GM18505 (cell line): ENCODE data around the gene FPGS.
"Not testable (repeated sequence)": the region's sequence is repeated elsewhere in the genome, so short reads cannot be mapped to it uniquely, and the experiment has no call there.

Experiments
- ATAC-seq: cut with Tn5 transposase; IDR thresholded peaks from one replicate; pipeline ENCODE4 v1.9.1; 2021; ENCODE audit not compliant: unreplicated experiment
- POLR2A ChIP-seq: IDR thresholded peaks from 4 replicates; pipeline ENCODE4 v1.6.1; 2011; ENCODE audit warnings: borderline replicate concordance; ENCODE audit not compliant: insufficient read depth, insufficient read length; ENCODE audit errors: extremely low read depth

FPGS gene, protein sequence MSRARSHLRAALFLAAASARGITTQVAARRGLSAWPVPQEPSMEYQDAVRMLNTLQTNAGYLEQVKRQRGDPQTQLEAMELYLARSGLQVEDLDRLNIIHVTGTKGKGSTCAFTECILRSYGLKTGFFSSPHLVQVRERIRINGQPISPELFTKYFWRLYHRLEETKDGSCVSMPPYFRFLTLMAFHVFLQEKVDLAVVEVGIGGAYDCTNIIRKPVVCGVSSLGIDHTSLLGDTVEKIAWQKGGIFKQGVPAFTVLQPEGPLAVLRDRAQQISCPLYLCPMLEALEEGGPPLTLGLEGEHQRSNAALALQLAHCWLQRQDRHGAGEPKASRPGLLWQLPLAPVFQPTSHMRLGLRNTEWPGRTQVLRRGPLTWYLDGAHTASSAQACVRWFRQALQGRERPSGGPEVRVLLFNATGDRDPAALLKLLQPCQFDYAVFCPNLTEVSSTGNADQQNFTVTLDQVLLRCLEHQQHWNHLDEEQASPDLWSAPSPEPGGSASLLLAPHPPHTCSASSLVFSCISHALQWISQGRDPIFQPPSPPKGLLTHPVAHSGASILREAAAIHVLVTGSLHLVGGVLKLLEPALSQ

GRCh38 chr9:127802576-127803443, at the start of gene FPGS:
FPGS (plus strand) TSS chr9:127802882; CDS start chr9:127802925, 43 bp downstream.
- TF ChIP-seq POLR2A: peak; percentile 83
- ATAC-seq: peak; percentile 80

- no peak for TF ChIP-seq POLR2A
- ATAC-seq: no peak
Measured at GRCh38 chr9:127753148-127753547, 49.5 kb upstream of the FPGS start.

GRCh38 chr9:127753622-127754021, 49.1 kb upstream of the FPGS start:
- ATAC-seq: no peak
- TF ChIP-seq POLR2A: no peak

DNA sequence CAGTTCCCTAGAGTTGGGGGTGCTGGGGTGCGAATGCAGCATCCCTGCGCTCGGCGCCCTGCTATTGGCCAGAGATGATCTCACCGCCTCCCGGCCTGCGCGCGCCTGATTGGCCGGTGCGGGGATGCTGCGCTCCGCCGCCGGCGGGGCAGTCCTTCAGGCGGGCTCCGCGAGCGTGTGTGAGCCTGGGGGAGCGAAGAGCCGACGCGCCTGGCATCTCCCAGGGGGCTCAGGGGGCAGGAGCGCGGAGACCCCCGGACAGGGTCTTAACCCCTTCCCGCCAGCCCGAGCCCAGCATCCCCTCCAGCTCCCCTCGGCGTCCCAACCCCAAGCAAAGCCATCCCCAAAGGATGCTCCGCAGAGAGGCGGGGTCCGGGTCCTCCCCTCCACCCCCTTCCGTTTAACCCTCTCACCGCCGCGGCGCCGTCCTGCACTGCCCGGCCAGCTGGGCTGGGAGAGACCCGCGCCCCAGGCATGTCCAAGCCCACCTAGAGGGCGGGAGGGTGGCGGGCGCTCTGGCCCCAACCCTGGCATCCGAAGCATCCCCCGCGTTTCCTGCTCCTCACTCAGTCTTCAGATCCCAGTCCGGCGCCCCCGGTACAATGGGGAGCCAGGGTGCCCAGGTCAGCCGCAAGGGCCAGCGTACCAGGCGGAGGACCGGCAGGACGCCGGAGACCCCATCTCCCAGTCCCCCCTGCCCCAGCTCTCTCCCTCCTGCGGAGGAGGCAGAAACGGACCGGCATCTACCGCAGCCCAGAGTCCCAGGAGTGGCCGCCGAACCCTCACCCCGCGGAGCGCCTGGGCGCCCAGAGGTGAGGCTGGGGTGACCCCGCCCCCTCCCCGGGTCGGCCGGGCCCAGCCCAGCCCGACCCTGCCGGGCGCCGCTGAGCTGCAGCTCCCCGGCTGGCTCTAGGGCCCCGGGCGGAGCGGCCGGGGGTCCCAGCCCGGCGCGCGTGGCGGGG, 48.3 kb upstream of the FPGS start:
- TF ChIP-seq POLR2A: no peak
- ATAC-seq: no peak

- no peak for TF ChIP-seq POLR2A
- ATAC-seq: no peak
Measured at GRCh38 chr9:127755061-127756060, 47.3 kb upstream of the FPGS start.

DNA sequence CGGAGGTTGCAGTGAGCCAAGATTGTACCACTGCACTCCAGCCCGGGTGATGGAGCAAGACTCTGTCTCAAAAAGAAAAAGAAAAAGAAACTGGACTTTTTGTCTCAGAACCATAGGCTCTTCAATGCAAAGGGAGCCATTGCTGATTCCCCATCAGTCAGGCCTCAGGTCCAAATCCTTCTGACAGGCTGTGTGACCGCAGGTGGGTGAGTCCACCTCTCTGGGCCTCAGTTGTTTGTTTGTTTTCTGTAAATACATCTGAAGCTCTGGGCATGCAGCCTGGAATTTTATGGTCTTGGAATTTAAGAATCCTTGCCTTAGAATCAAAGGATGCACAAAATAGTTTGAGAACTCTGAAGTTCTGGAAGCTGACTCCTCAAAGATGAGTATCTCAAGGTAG, 46.4 kb upstream of the FPGS start:
- ATAC-seq: no peak
- no peak for TF ChIP-seq POLR2A

- not testable (repeated sequence) for ATAC-seq
Measured at GRCh38 chr9:127756776-127757175, 45.9 kb upstream of the FPGS start.

- TF ChIP-seq POLR2A: no peak
- no peak for ATAC-seq
Measured at GRCh38 chr9:127758843-127759242, 43.8 kb upstream of the FPGS start.

- ATAC-seq: no peak
- TF ChIP-seq POLR2A: no peak
Measured at GRCh38 chr9:127761061-127761460, 41.6 kb upstream of the FPGS start.

DNA sequence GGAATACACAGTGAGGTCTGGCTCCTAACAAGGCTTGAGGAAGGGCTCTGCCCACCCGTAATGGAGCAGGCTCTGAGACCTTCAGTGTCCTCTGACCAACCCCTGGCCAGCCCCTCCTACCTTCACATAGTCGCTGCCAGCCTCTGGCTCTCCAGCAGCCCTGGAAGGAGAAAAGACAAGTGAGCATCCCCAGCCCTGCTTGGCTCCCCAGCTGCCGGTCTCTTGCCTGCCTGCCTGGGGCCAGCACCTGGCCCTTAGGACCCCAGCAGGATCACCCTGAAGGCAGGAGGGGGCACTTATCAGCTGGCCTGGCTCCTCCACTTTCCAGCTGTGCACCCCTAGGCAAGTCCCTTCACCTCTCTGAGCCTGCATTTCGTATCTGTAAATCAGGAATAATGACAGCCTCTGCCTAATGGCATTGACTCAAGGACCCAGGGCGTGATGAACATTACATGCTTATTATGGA, 41.2 kb upstream of the FPGS start:
- TF ChIP-seq POLR2A: no peak
- no peak for ATAC-seq

- TF ChIP-seq POLR2A: no peak
- no peak for ATAC-seq
Measured at GRCh38 chr9:127762111-127762676, 40.5 kb upstream of the FPGS start.
